ENCODE data around the gene PDCD1.

- TF ChIP-seq CTCF (IDR thresholded peaks at IDR 0.05) (no peak), POLR2AphosphoS5 (IDR thresholded peaks at IDR 0.05) (no peak)
Observed at GRCh38 chr2:241870611-241871537, 12.2 kb upstream of the PDCD1 start.
